H1 (cell line): ENCODE data around the gene C2. TPM values are rescaled to one million over a fixed set of nuclear protein-coding genes. Genes with fewer than 3 reads are reported as not detected.
A peak's percentile ranks its signal among the peaks of the same experiment; 100 is the strongest.
"Not testable (repeated sequence)": the region's sequence is repeated elsewhere in the genome, so short reads cannot be mapped to it uniquely, and the experiment has no call there.

Experiments
- CTCF ChIA-PET: fragments of 300-600 bp; sonication (Branson Sonifier 250); formaldehyde crosslinking; loops from one replicate; lab custom pipeline; 2021; ENCODE audit not compliant: partially characterized antibody; lab: Charles Lee
- POLR2A ChIA-PET: fragments of 300-600 bp; sonication (Branson Sonifier 250); formaldehyde crosslinking; loops from one replicate; lab custom pipeline; 2021; ENCODE audit warnings: inconsistent platforms; ENCODE audit not compliant: partially characterized antibody; lab: Charles Lee
- DNase-seq, 2 experiments: peaks; one replicate each; pipeline versions ENCODE4 v3.0.0 to v3.0.0-alpha.2; 2010 to 2022; ENCODE audit warnings: low spot score in 2 of 2, low read depth in 1 of 2, mixed read lengths in 1 of 2
- FAIRE-seq: peaks from 2 replicates; lab custom pipeline; 2011; peaks lifted over from hg19 to GRCh38; lab: Jason Lieb, UNC
- H2AFZ ChIP-seq: 2 replicates; pipeline ENCODE4 v1.8.1; 2012; ENCODE audit warnings: low read length, inconsistent platforms
- H2AK5ac ChIP-seq: 2 replicates; pipeline ENCODE4 v1.6.1; 2013; ENCODE audit warnings: low read depth, low read length
- H2BK120ac ChIP-seq: replicated peaks from 2 replicates; pipeline ENCODE3; 2013; ENCODE audit warnings: low read depth, low read length, inconsistent platforms
- H2BK12ac ChIP-seq: 2 replicates; pipeline ENCODE4 v1.6.1; 2013; ENCODE audit warnings: low read depth, low read length
- H2BK15ac ChIP-seq: 2 replicates; pipeline ENCODE4 v1.6.1; 2013; ENCODE audit warnings: low read length
- H2BK20ac ChIP-seq: 2 replicates; pipeline ENCODE4 v1.6.1; 2013; ENCODE audit warnings: low read length
- H2BK5ac ChIP-seq: 2 replicates; pipeline ENCODE4 v1.6.1; 2013; ENCODE audit warnings: low read depth, low read length
- H3K14ac ChIP-seq: 2 replicates; pipeline ENCODE4 v1.6.1; 2013; ENCODE audit warnings: inconsistent platforms; ENCODE audit not compliant: insufficient read length
- H3K18ac ChIP-seq: 2 replicates; pipeline ENCODE4 v1.6.1; 2013; ENCODE audit warnings: low read length; ENCODE audit errors: extremely low read depth
- H3K23ac ChIP-seq: 2 replicates; pipeline ENCODE4 v1.6.1; 2013; ENCODE audit warnings: inconsistent platforms; ENCODE audit not compliant: insufficient read length
- H3K23me2 ChIP-seq: 2 replicates; pipeline ENCODE4 v1.6.1; 2013; ENCODE audit warnings: low read depth, low read length
- H3K27ac ChIP-seq: 2 replicates; pipeline ENCODE4 v1.6.1; 2011; ENCODE audit warnings: low read depth, low read length, inconsistent platforms
- H3K27me3 ChIP-seq, 4 experiments: replicated peaks in 1 of 4; 1 replicate in 1 of 4; 2 replicates in 3 of 4; pipeline versions ENCODE4 v1.6.1 to v1.8.1; 2011 to 2013; ENCODE audit warnings: low read length in 3 of 4, mild to moderate bottlenecking in 3 of 4, inconsistent platforms in 2 of 4, mixed read lengths in 2 of 4, moderate library complexity in 1 of 4; ENCODE audit not compliant: control insufficient read depth in 3 of 4, insufficient read depth in 3 of 4; ENCODE audit errors: extremely low read depth in 1 of 4
- H3K36me3 ChIP-seq, 4 experiments: 2 replicates each; pipeline versions ENCODE4 v1.6.1 to v1.8.1; 2011 to 2013; ENCODE audit warnings: mild to moderate bottlenecking in 4 of 4, low read length in 3 of 4, moderate library complexity in 2 of 4, control low read depth in 1 of 4, inconsistent platforms in 1 of 4; ENCODE audit not compliant: insufficient read depth in 4 of 4, control insufficient read depth in 2 of 4
- H3K4ac ChIP-seq: replicated peaks from 2 replicates; pipeline ENCODE3; 2013; ENCODE audit warnings: low read length, low read depth, mixed read lengths, inconsistent platforms; ENCODE audit not compliant: insufficient read length
- H3K4me1 ChIP-seq, 4 experiments: replicated peaks in 1 of 4; 1 replicate in 1 of 4; 2 replicates in 3 of 4; pipeline versions ENCODE4 v1.6.1 to v1.8.1; 2011 to 2013; ENCODE audit warnings: low read length in 3 of 4, inconsistent platforms in 2 of 4, mixed read lengths in 1 of 4; ENCODE audit not compliant: insufficient read depth in 4 of 4, control insufficient read depth in 3 of 4
- H3K4me2 ChIP-seq, 2 experiments: 2 replicates each; pipeline versions ENCODE4 v1.6.1 to v1.8.1; 2011 to 2013; ENCODE audit warnings: low read depth in 2 of 2, low read length in 2 of 2, control low read depth in 1 of 2, inconsistent platforms in 1 of 2, mild to moderate bottlenecking in 1 of 2; ENCODE audit not compliant: insufficient read depth in 1 of 2
- H3K4me3 ChIP-seq, 4 experiments: fragments of 200-600, 300-600 bp in 1 of 4; sonication (generic), shearing (Covaris generic), sonication (Bioruptor Twin) in 1 of 4; 2 replicates each; pipeline versions ENCODE4 v1.5.1 to v1.8.1; 2011 to 2016; ENCODE audit warnings: low read length in 4 of 4, low read depth in 3 of 4, control low read depth in 2 of 4, inconsistent platforms in 2 of 4, mild to moderate bottlenecking in 2 of 4, mixed read lengths in 1 of 4, moderate library complexity in 1 of 4; ENCODE audit not compliant: insufficient read depth in 2 of 4; ENCODE audit errors: extremely low read depth in 1 of 4
- H3K56ac ChIP-seq: replicated peaks from 2 replicates; pipeline ENCODE3; 2013; ENCODE audit warnings: low read depth, mild to moderate bottlenecking, mixed read lengths, low read length, inconsistent platforms; ENCODE audit not compliant: insufficient read length
- H3K79me1 ChIP-seq: 2 replicates; pipeline ENCODE4 v1.6.1; 2013; ENCODE audit warnings: low read depth, low read length, control low read depth
- H3K79me2 ChIP-seq, 2 experiments: 2 replicates each; pipeline versions ENCODE4 v1.6.1 to v1.8.1; 2012 to 2013; ENCODE audit warnings: low read length in 2 of 2, mild to moderate bottlenecking in 2 of 2, inconsistent platforms in 1 of 2; ENCODE audit not compliant: insufficient read depth in 2 of 2, control insufficient read depth in 1 of 2
- H3K9ac ChIP-seq, 4 experiments: replicated peaks in 1 of 4; 1 replicate in 1 of 4; 2 replicates in 3 of 4; pipeline versions ENCODE4 v1.6.1 to v1.8.1; 2011 to 2013; ENCODE audit warnings: low read depth in 3 of 4, low read length in 3 of 4, control low read depth in 2 of 4, mild to moderate bottlenecking in 2 of 4, moderate library complexity in 2 of 4, inconsistent platforms in 1 of 4; ENCODE audit errors: extremely low read depth in 1 of 4
- H3K9me3 ChIP-seq, 2 experiments: 2 replicates each; pipeline versions ENCODE4 v1.6.1 to v1.8.1; 2012 to 2013; ENCODE audit warnings: mild to moderate bottlenecking in 2 of 2, moderate library complexity in 2 of 2, control low read depth in 1 of 2, inconsistent platforms in 1 of 2, low read depth in 1 of 2, low read length in 1 of 2, mixed read lengths in 1 of 2; ENCODE audit not compliant: insufficient read depth in 2 of 2
- H4K20me1 ChIP-seq, 2 experiments: replicated peaks in 1 of 2; 2 replicates each; pipeline versions ENCODE3 to v1.8.1; 2011 to 2013; ENCODE audit warnings: inconsistent platforms in 2 of 2, low read length in 2 of 2, mild to moderate bottlenecking in 1 of 2; ENCODE audit not compliant: insufficient read depth in 2 of 2, control insufficient read depth in 1 of 2
- H4K5ac ChIP-seq: 2 replicates; pipeline ENCODE4 v1.6.1; 2013; ENCODE audit warnings: low read length, low read depth, mixed read lengths, inconsistent platforms; ENCODE audit not compliant: insufficient read length
- H4K8ac ChIP-seq: 2 replicates; pipeline ENCODE4 v1.8.0; 2013; ENCODE audit warnings: mild to moderate bottlenecking, moderate library complexity, low read length, inconsistent platforms; ENCODE audit not compliant: insufficient read depth; ENCODE audit errors: extremely low read depth
- H4K91ac ChIP-seq: replicated peaks from 2 replicates; pipeline ENCODE3; 2013; ENCODE audit warnings: low read length, mixed read lengths, inconsistent platforms; ENCODE audit not compliant: insufficient read length
- WGBS, 2 experiments: shearing (Covaris generic) in 1 of 2; methylation state at CpG; one replicate each; pipeline versions ENCODE4 v1.1.6 to v1.1.7; 2013 to 2015; ENCODE audit warnings: low lambda C conversion rate in 2 of 2, mixed read lengths in 2 of 2, inconsistent platforms in 1 of 2, low coverage in 1 of 2, missing lambda C conversion rate in 1 of 2; ENCODE audit not compliant: insufficient replicate concordance in 2 of 2, insufficient coverage in 1 of 2, insufficient read length in 1 of 2; ENCODE audit errors: extremely low coverage in 1 of 2, missing lambda C conversion rate in 1 of 2; 5-methylcytosine and 5-hydroxymethylcytosine counted together
- microRNA counts: library from miRNA; unstranded; fragments of <30 nt; microRNA quantifications from one replicate; lab custom pipeline; 2015
- microRNA-seq, 2 experiments: library from miRNA; unstranded; fragments of <30 nt; microRNA quantifications; one replicate each; pipeline versions ENCODE4 to v1.2.0, GENCODE V29; 2016 to 2020; ENCODE audit warnings: borderline microRNAs expressed in 2 of 2, borderline number of aligned reads in 2 of 2, borderline replicate concordance in 1 of 2
- polyA plus RNA-seq, 7 experiments: library from polyadenylated mRNA; depleted of rRNA in 3 of 7; stranded (reverse) in 5 of 7; unstranded in 2 of 7; fragments of >200 nt in 5 of 7; fragments of 200-250 nt in 2 of 7; gene quantifications; 1 replicate in 5 of 7; 2 replicates in 1 of 7; 4 replicates in 1 of 7; pipeline versions ENCODE4 v1.2.1 to v1.2.3, GENCODE V29; 2011 to 2013; ENCODE audit warnings: missing spikeins in 2 of 7, mixed read lengths in 2 of 7
- small RNA-seq: library from polyadenylated mRNA; stranded (forward); fragments of <200 nt; extraction: miRNeasy Mini kit (QIAGEN cat#:217004); gene quantifications from one replicate; pipeline ENCODE3, GENCODE V24; 2013; ENCODE audit not compliant: insufficient read depth
- total RNA-seq: library from RNA; stranded (reverse); fragmentation: NEBNext Ultra II Directional; extraction: Animal tissue kit (Norgen Biotek cat#: 25700); gene quantifications from 2 replicates; pipeline ENCODE4 v1.2.1, GENCODE V29; 2021

The C2 gene
- total and polyA plus RNA-seq, 2 of the 8 experiments (the other 6 are each of a cell fraction or from before 2014, with no cell fraction given) = 0.26 to 0.38 TPM

DNA sequence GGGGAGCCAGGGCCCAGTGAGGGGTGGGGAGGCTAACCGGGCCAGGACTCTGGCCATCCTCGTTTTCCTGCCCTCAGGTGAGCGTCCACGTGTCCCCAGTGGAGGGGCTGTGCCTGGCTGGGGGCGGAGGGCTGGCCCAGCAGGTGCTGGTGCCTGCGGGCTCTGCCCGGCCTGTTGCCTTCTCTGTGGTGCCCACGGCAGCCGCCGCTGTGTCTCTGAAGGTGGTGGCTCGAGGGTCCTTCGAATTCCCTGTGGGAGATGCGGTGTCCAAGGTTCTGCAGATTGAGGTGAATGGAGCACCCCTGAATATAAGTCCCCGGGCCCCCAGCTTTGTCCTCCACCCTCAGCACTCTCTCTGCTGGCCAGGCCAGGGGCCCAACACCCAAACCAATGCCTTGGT is 66.9 kb downstream of the C2 start:
- H2BK5ac ChIP-seq, FAIRE-seq, CTCF ChIA-PET, H4K8ac ChIP-seq, H3K23ac ChIP-seq, H3K4ac ChIP-seq, H2BK12ac ChIP-seq, H3K56ac ChIP-seq, H2AK5ac ChIP-seq, H3K27ac ChIP-seq, H2BK120ac ChIP-seq, H4K20me1 ChIP-seq, H4K91ac ChIP-seq, H3K9me3 ChIP-seq, H3K79me1 ChIP-seq, H3K36me3 ChIP-seq, H3K9ac ChIP-seq, H3K18ac ChIP-seq, H2AFZ ChIP-seq, H3K23me2 ChIP-seq, H3K14ac ChIP-seq, DNase-seq, H3K27me3 ChIP-seq, H2BK20ac ChIP-seq, H3K4me2 ChIP-seq, H2BK15ac ChIP-seq, H3K4me3 ChIP-seq, POLR2A ChIA-PET, H3K79me2 ChIP-seq, H3K4me1 ChIP-seq, H4K5ac ChIP-seq: not testable (repeated sequence)
- WGBS, 2 experiments = 100% methylated on average over 3 of the region's 14 CpGs; no CpG with 5 or more reads in 1 of the 2 experiments

MicroRNAs encoded within 50 kb of the gene (microRNA counts, 767-probe panel; counts per million panel counts)
- microRNA hsa-miR-1236 (lab: Ali Mortazavi, UCI) = 879 counts per million, percentile 95 among the panel's probes with 10 or more counts

Small RNA genes lying within 50 kb of the gene (microRNA-seq; reads per million reads assigned to microRNA genes)
- gene MIR1236 = 0 to 0.46 reads per million in 2 experiments

Small RNA genes lying within 50 kb of the gene (small RNA-seq; reads per million reads assigned to genes)
- gene AL645922.1 = not detected

Other genes starting within 250 kb of the C2 start
Only the 30 nearest of the 34 such genes appear.
- gene ABHD16A, start 224.4 kb upstream of the C2 start, total RNA-seq = 29.3 and 32.9 TPM in 2 replicates
- 40.2 and 49.6 TPM in 2 replicates for gene ABHD16A, start 224.4 kb upstream of the C2 start, polyA plus RNA-seq (2011; rRNA removed)
- gene LY6G6F, start 220.9 kb upstream of the C2 start, total RNA-seq = not detected in 2 replicates
- not detected in 2 replicates for gene LY6G6F, start 220.9 kb upstream of the C2 start, polyA plus RNA-seq (2011; rRNA removed)
- not detected in 2 replicates for gene LY6G6D, start 212.4 kb upstream of the C2 start, total RNA-seq
- gene LY6G6D, start 212.4 kb upstream of the C2 start, polyA plus RNA-seq (2011; rRNA removed) = 0.74 and 1.8 TPM in 2 replicates
- gene LY6G6C, start 206.0 kb upstream of the C2 start, total RNA-seq = 0.33 TPM in 1 of 2 replicates, not detected in the other
- gene LY6G6C, start 206.0 kb upstream of the C2 start, polyA plus RNA-seq (2011; rRNA removed) = 0.23 and 0.49 TPM in 2 replicates
- gene MPIG6B, start 204.3 kb upstream of the C2 start, total RNA-seq = not detected in 2 replicates
- 0.18 and 0.33 TPM in 2 replicates for gene MPIG6B, start 204.3 kb upstream of the C2 start, polyA plus RNA-seq (2011; rRNA removed)
- 53.3 and 55.5 TPM in 2 replicates for gene DDAH2, start 198.4 kb upstream of the C2 start, total RNA-seq
- gene DDAH2, start 198.4 kb upstream of the C2 start, polyA plus RNA-seq (2011; rRNA removed) = 73.5 and 104 TPM in 2 replicates
- 250 and 259 TPM in 2 replicates for gene CLIC1, start 191.2 kb upstream of the C2 start, total RNA-seq
- 236 and 277 TPM in 2 replicates for gene CLIC1, start 191.2 kb upstream of the C2 start, polyA plus RNA-seq (2011; rRNA removed)
- gene MSH5, start 187.7 kb upstream of the C2 start, total RNA-seq = 21.3 and 25.3 TPM in 2 replicates
- 26.5 and 34.5 TPM in 2 replicates for gene MSH5, start 187.7 kb upstream of the C2 start, polyA plus RNA-seq (2011; rRNA removed)
- gene SAPCD1, start 165.1 kb upstream of the C2 start, total RNA-seq = 3.4 and 5.9 TPM in 2 replicates
- 3.1 and 4.4 TPM in 2 replicates for gene SAPCD1, start 165.1 kb upstream of the C2 start, polyA plus RNA-seq (2011; rRNA removed)
- gene VWA7, start 150.4 kb upstream of the C2 start, total RNA-seq = 1.5 and 2.1 TPM in 2 replicates
- gene VWA7, start 150.4 kb upstream of the C2 start, polyA plus RNA-seq (2011; rRNA removed) = 0.82 and 1.1 TPM in 2 replicates
- gene VARS1, start 132.0 kb upstream of the C2 start, total RNA-seq = 162 and 163 TPM in 2 replicates
- 53.5 and 99.3 TPM in 2 replicates for gene VARS1, start 132.0 kb upstream of the C2 start, polyA plus RNA-seq (2011; rRNA removed)
- gene LSM2, start 120.8 kb upstream of the C2 start, total RNA-seq = 127 and 132 TPM in 2 replicates
- 168 and 173 TPM in 2 replicates for gene LSM2, start 120.8 kb upstream of the C2 start, polyA plus RNA-seq (2011; rRNA removed)
- gene HSPA1L, start 112.4 kb upstream of the C2 start, total RNA-seq = 1.6 and 1.9 TPM in 2 replicates
- gene HSPA1L, start 112.4 kb upstream of the C2 start, polyA plus RNA-seq (2011; rRNA removed) = 0.78 and 1.00 TPM in 2 replicates
- 54.0 and 59.9 TPM in 2 replicates for gene HSPA1A, start 112.2 kb upstream of the C2 start, total RNA-seq
- 40.7 and 50.2 TPM in 2 replicates for gene HSPA1A, start 112.2 kb upstream of the C2 start, polyA plus RNA-seq (2011; rRNA removed)
- 76.6 and 89.3 TPM in 2 replicates for gene HSPA1B, start 100.0 kb upstream of the C2 start, total RNA-seq
- 36.6 and 43.8 TPM in 2 replicates for gene HSPA1B, start 100.0 kb upstream of the C2 start, polyA plus RNA-seq (2011; rRNA removed)
- gene NEU1, start 64.9 kb upstream of the C2 start, total RNA-seq = 41.2 and 43.4 TPM in 2 replicates
- gene NEU1, start 64.9 kb upstream of the C2 start, polyA plus RNA-seq (2011; rRNA removed) = 65.6 and 72.1 TPM in 2 replicates
- gene SLC44A4, start 48.7 kb upstream of the C2 start, total RNA-seq = 2.5 and 4.8 TPM in 2 replicates
- 7.0 and 7.1 TPM in 2 replicates for gene SLC44A4, start 48.7 kb upstream of the C2 start, polyA plus RNA-seq (2011; rRNA removed)
- 177 and 183 TPM in 2 replicates for gene EHMT2, start 30.0 kb upstream of the C2 start, total RNA-seq
- 125 and 187 TPM in 2 replicates for gene EHMT2, start 30.0 kb upstream of the C2 start, polyA plus RNA-seq (2011; rRNA removed)
- 40.8 and 42.1 TPM in 2 replicates for gene ZBTB12, start 25.6 kb upstream of the C2 start, total RNA-seq
- gene ZBTB12, start 25.6 kb upstream of the C2 start, polyA plus RNA-seq (2011; rRNA removed) = 20.7 and 32.4 TPM in 2 replicates
- not detected in 2 replicates for gene CFB, start 18.4 kb downstream of the C2 start, total RNA-seq
- 0.09 and 0.20 TPM in 2 replicates for gene CFB, start 18.4 kb downstream of the C2 start, polyA plus RNA-seq (2011; rRNA removed)
- gene NELFE, start 31.3 kb downstream of the C2 start, total RNA-seq = 71.1 and 71.5 TPM in 2 replicates
- 49.2 and 52.3 TPM in 2 replicates for gene NELFE, start 31.3 kb downstream of the C2 start, polyA plus RNA-seq (2011; rRNA removed)
- 59.7 and 68.5 TPM in 2 replicates for gene SKIC2, start 31.5 kb downstream of the C2 start, total RNA-seq
- gene SKIC2, start 31.5 kb downstream of the C2 start, polyA plus RNA-seq (2011; rRNA removed) = 42.1 and 70.5 TPM in 2 replicates
- 14.7 and 16.2 TPM in 2 replicates for gene DXO, start 44.4 kb downstream of the C2 start, total RNA-seq
- 23.9 and 30.5 TPM in 2 replicates for gene DXO, start 44.4 kb downstream of the C2 start, polyA plus RNA-seq (2011; rRNA removed)
- gene C4A, start 54.3 kb downstream of the C2 start, total RNA-seq = 0.48 and 2.4 TPM in 2 replicates
- gene C4A, start 54.3 kb downstream of the C2 start, polyA plus RNA-seq (2011; rRNA removed) = 0.62 and 1.7 TPM in 2 replicates
- gene C4B, start 87.1 kb downstream of the C2 start, total RNA-seq = 1.5 and 3.5 TPM in 2 replicates
- 0.74 and 1.7 TPM in 2 replicates for gene C4B, start 87.1 kb downstream of the C2 start, polyA plus RNA-seq (2011; rRNA removed)
- 0.22 and 0.40 TPM in 2 replicates for gene CYP21A2, start 110.7 kb downstream of the C2 start, total RNA-seq
- gene CYP21A2, start 110.7 kb downstream of the C2 start, polyA plus RNA-seq (2011; rRNA removed) = 0.14 and 0.23 TPM in 2 replicates
- 4.8 and 5.5 TPM in 2 replicates for gene TNXB, start 181.6 kb downstream of the C2 start, total RNA-seq
- gene TNXB, start 181.6 kb downstream of the C2 start, polyA plus RNA-seq (2011; rRNA removed) = 3.1 and 6.5 TPM in 2 replicates
- 36.2 and 38.1 TPM in 2 replicates for gene ATF6B, start 200.5 kb downstream of the C2 start, total RNA-seq
- gene ATF6B, start 200.5 kb downstream of the C2 start, polyA plus RNA-seq (2011; rRNA removed) = 42.2 and 66.3 TPM in 2 replicates
- gene FKBPL, start 202.6 kb downstream of the C2 start, total RNA-seq = 9.4 and 10.9 TPM in 2 replicates
- gene FKBPL, start 202.6 kb downstream of the C2 start, polyA plus RNA-seq (2011; rRNA removed) = 5.4 and 5.8 TPM in 2 replicates
- 2.8 TPM in 2 replicates for gene PRRT1, start 224.2 kb downstream of the C2 start, total RNA-seq
- gene PRRT1, start 224.2 kb downstream of the C2 start, polyA plus RNA-seq (2011; rRNA removed) = 0.71 and 1.4 TPM in 2 replicates